OCI-LY7 (cell line): ENCODE data around the gene NCOA7.

Experiments
- CTCF ChIP-seq: fragments of 200-600 bp; sonication (generic); conservative IDR thresholded peaks from 2 replicates; pipeline ENCODE4 v1.5.1; 2014; ENCODE audit warnings: mild to moderate bottlenecking, antibody characterized with exemption, low read length, moderate library complexity, mixed read lengths
- EZH2phosphoT487 ChIP-seq: fragments of 200-600 bp; sonication (generic); IDR thresholded peaks from 2 replicates; pipeline ENCODE4 v1.6.1; 2018; ENCODE audit warnings: low read depth, borderline replicate concordance, mild to moderate bottlenecking, mixed run types, antibody characterized with exemption, low read length, moderate library complexity, mixed read lengths

GRCh38 chr6:125759184-125759902, 31.4 kb upstream of the NCOA7 start:
- TF ChIP-seq CTCF (0 out of 2 replicates have a peak, but pooled peaks have one; percentile 22), EZH2phosphoT487 (no peak)
